H1 (cell line): ENCODE measurements around the gene TAL2. TPM values are rescaled to one million over a fixed set of nuclear protein-coding genes. Genes with fewer than 3 reads are reported as not detected.

Experiments
- BRCA1 ChIP-seq: IDR thresholded peaks from 2 replicates; pipeline ENCODE4 v1.6.1; 2012; ENCODE audit warnings: low read depth, low read length, improper control_type of control experiment
- CBX5 ChIP-seq: fragments of 300-800, 300-1000 bp; sonication (generic); IDR thresholded peaks from 2 replicates; pipeline ENCODE4 v1.7.1; 2016; ENCODE audit warnings: antibody characterized with exemption, low read length, low read depth
- POLR2AphosphoS5 ChIP-seq: IDR thresholded peaks from 2 replicates; pipeline ENCODE4 v1.6.1; 2011; ENCODE audit warnings: low read depth, low read length
- RAD21 ChIP-seq, 2 experiments: IDR thresholded peaks in 1 of 2; conservative IDR thresholded peaks in 1 of 2; 2 replicates each; pipeline ENCODE4 v1.6.1; 2011; ENCODE audit warnings: low read depth in 2 of 2, low read length in 2 of 2, improper control_type of control experiment in 1 of 2, inconsistent platforms in 1 of 2, mild to moderate bottlenecking in 1 of 2, moderate library complexity in 1 of 2
- TAF7 ChIP-seq: optimal IDR thresholded peaks from 2 replicates; pipeline ENCODE3; 2011; ENCODE audit warnings: low read depth, mild to moderate bottlenecking, inconsistent platforms, low read length, moderate library complexity, borderline replicate concordance
- polyA plus RNA-seq, 7 experiments: library from polyadenylated mRNA; depleted of rRNA in 3 of 7; stranded (reverse) in 5 of 7; unstranded in 2 of 7; fragments of >200 nt in 5 of 7; fragments of 200-250 nt in 2 of 7; gene quantifications; 1 replicate in 5 of 7; 2 replicates in 1 of 7; 4 replicates in 1 of 7; pipeline versions ENCODE4 v1.2.1 to v1.2.3, GENCODE V29; 2011 to 2013; ENCODE audit warnings: missing spikeins in 2 of 7, mixed read lengths in 2 of 7
- total RNA-seq: library from RNA; stranded (reverse); fragmentation: NEBNext Ultra II Directional; extraction: Animal tissue kit (Norgen Biotek cat#: 25700); gene quantifications from 2 replicates; pipeline ENCODE4 v1.2.1, GENCODE V29; 2021

The TAL2 gene
- total and polyA plus RNA-seq, 2 of the 8 experiments (the other 6 are each of a cell fraction or from before 2014, with no cell fraction given): 0.65 to 0.82 TPM

GRCh38 chr9:105706156-105706555 lies 43.9 kb downstream of the TAL2 start (continued):
- TF ChIP-seq TAF7 (no peak), POLR2AphosphoS5 (no peak), RAD21 (IDR thresholded peaks at IDR 0.05 in 1 of 2, conservative IDR thresholded peaks at IDR 0.05 in 1 of 2; ENCODE audit: low read depth in 2 of 2, low read length in 2 of 2) (no peak), BRCA1 (no peak), CBX5 (no peak)
